T47D (cell line): ENCODE data around the gene INSRR.
A peak's percentile ranks its signal among the peaks of the same experiment; 100 is the strongest.

Experiments
- DNase-seq, 2 experiments: peaks; one replicate each; pipeline versions ENCODE4 v3.0.0 to v3.0.0-alpha.2; 2011 to 2012; ENCODE audit warnings: low read depth in 1 of 2, low spot score in 1 of 2
- JUND ChIP-seq: IDR thresholded peaks from 2 replicates; pipeline ENCODE4 v1.6.1; 2012; ENCODE audit warnings: low read depth
- in situ Hi-C: cut with HindIII; loops from 2 replicates; pipeline ENCODE4 v1.10.0; 2016; ENCODE audit warnings: low sequenced_read_pairs, low pct_unique_long_range_greater_than_20kb

The INSRR gene

DNA sequence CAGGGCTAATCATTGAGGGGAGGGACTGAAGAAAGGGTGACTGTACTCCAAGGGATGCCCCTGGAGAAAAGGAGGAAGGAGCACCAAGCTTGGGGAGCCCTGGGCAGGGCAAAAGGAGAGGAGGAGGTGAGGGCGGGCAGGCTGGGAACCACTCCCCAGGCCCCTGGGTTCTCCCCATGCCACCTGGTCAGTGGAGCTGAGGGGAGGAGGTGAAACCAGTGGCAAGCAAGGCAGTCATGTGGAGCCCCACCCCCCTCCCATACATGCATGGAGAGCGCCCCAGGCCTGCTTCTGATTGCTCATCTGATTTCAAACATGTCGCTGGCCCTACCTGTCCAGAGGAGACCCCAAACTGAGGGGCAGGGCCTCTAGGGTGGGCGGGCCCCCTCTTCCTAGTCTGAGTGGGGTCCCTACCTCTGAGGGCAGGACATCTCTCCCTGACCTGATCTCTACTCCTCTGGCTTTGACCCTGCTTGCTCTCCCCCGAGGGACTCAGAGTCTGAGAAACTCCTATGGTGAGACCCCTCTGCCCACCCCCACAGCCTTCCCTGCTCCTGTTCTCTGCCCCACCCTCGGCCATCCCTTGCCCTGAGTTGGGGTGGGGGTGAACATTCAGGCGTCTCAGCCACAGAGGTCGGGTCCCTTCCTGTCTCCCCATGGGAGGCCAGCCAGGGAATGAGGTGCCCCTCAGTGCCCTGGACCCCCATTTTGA lies 18.6 kb downstream of the INSRR start:
- no peak for TF ChIP-seq JUND
- in situ Hi-C loops: no loop called here
- no peak for DNase-seq

DNA sequence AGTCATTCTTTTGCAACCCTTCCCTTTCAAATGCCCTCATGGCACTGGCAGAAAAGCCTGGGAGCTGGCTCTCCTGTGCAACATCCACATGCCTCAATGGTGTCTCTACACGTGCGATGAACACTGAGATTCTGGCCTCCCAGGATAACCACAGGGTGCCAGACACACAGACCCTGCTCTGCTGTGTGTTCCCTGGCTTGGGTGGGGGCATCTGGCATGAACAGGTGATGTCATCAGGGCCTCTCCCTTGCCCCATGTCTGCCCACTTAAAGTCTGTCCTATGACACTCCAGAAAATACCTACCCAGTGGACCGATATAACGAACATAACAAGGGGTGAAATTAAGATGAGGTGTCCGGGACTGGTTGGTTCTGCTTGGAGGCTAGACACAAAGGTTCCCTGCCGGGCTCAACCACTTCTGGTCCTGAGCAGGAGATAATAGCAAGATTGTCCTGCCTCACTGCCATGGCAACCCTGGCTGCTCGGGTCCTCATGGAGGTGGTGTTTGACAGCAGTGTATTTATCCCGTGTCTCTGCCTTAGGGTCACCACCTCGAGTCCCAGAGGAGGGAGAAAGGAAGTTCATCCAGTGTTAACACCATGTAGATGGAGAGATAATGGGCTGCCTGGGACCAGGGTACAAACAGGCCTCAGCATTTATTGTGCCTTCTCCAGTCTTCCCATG lies 19.3 kb downstream of the INSRR start:
- in situ Hi-C loops: no loop called here
- no peak for TF ChIP-seq JUND
- no peak for DNase-seq

DNA sequence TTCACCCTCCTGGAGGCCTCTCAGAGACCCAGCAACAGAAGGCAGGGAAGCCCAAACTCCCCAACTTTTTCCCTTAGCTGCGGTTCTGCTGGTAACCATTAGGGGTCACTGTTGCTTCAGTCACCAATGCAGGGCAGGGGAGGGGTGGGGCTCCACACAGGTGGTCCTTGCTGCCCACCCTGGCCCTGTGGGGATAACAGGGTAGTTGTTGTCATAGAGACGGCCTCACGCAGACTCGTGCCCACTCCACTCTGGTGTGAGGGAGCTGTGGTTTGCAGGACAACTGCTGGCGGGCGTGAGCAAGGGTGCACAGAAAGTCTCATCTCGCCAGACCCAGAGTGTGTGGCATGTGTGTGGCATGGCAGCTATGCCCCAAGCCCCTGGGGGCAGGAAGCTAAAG lies 19.9 kb downstream of the INSRR start:
- DNase-seq: peak in 1 of 2 experiments; percentile 41
- in situ Hi-C loops: no loop called here
- TF ChIP-seq JUND: no peak

DNA sequence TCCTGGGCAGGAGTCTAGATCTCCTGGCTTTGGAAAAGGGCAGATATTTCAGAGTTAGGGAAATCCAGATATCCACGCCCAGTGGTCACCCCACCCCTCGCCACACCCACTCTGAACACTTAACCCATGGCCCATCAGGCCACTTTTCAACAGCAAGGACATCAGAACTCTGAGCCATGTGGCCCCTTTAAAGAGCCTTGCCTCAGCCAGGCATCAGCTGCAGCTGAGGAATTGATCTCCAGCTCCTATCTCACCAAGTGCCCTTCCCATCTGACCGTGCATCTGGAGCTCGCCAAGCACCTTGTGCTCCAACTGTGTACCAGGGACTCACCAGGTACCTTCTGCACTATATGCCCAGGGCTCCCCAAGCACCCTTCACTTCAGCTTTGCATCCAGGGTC lies 22.0 kb downstream of the INSRR start:
- no peak for TF ChIP-seq JUND
- DNase-seq: no peak
- in situ Hi-C loops: no loop called here

DNA sequence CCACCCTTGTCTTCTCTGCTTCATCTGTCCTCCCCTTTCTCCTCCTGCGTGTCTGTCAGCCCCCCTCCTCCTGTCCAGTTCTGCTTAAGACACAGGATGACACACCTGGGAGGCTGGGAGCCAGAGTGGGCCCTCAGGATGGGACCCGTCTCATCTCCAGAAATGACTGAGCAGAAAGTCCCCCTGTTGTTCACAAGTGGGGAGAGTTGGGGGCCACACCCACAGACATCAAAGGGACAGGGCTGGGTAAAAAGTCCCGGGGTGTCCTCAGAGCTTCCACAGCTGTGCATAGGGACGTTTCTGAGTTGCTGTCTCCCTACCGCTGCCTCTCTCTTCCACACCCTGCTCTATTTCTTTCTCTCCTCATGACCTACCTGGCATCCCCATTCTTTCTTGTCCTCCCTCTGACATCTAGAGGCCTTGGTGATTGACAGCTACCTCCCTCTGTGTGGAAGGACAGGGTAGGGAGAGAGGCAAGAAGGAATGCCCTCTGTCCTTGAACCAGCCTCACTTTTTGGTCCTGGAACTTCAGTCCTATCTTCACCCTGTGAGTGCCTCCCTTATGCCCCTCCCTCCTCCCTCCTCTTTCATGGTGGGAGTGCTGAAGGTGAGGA lies 22.8 kb downstream of the INSRR start:
- DNase-seq: no peak
- no peak for TF ChIP-seq JUND
- in situ Hi-C loops: no loop called here

DNA sequence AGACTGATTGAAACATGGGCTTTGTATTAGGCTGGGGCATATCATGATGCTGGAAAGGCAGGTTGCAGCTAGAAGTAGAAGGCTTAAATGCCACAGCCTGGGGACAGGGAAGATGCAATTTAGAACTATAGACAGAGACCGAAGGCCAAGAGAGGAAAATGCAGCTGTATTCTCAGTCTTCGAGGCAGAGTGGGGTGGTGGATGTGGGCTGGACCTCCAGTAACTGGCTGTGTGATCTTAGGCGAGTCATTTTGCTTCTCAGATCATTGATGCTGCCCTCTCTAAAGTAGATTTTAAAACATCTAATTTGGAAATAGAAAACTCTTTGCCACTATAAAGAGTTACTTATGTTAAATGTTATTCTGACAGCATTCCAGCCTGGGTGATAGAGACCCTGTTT lies 24.6 kb downstream of the INSRR start:
- in situ Hi-C loops: no loop called here
- DNase-seq: no peak
- no peak for TF ChIP-seq JUND

DNA sequence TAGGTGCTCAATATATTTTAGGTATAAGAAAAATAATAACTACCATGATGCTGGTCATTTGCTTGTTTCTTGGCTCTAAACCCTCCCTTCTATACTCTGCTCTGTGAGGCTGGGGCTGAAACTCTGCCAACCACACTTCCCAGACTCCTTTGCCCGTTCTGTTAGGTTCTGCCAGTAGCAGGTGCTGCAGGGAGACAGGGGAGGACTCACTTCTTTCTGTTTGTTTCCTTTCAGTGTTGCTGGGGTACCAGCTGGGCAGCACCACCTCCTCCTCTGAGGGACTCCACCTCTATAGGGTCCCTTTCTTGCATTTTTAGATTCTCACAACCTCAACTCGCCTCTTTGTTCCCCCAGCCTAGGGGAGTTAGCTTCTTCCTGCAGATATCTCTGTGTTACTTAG lies 25.3 kb downstream of the INSRR start:
- DNase-seq: no peak
- TF ChIP-seq JUND: no peak
- in situ Hi-C loops: no loop called here

DNA sequence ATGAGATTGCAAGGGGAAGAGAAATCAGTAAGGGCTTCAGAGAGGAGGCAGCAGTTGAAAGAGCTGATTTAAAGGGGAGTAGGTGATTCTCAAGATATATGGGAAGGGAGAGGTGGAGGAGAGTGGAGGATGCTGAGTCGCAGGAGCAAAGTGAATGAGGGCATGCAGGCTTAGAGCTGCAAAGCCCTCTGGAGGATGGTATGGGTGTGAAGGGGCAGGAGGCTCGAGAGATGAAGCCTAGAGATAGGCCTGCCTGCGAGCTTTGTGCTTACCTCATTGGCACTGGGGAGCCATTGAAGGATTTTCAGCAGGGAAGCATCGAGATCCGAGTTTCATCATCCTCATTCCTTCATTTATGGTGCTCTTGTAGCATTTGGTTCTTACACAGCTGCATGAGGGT lies 26.5 kb downstream of the INSRR start:
- TF ChIP-seq JUND: no peak
- no peak for DNase-seq
- in situ Hi-C loops: no loop called here

DNA sequence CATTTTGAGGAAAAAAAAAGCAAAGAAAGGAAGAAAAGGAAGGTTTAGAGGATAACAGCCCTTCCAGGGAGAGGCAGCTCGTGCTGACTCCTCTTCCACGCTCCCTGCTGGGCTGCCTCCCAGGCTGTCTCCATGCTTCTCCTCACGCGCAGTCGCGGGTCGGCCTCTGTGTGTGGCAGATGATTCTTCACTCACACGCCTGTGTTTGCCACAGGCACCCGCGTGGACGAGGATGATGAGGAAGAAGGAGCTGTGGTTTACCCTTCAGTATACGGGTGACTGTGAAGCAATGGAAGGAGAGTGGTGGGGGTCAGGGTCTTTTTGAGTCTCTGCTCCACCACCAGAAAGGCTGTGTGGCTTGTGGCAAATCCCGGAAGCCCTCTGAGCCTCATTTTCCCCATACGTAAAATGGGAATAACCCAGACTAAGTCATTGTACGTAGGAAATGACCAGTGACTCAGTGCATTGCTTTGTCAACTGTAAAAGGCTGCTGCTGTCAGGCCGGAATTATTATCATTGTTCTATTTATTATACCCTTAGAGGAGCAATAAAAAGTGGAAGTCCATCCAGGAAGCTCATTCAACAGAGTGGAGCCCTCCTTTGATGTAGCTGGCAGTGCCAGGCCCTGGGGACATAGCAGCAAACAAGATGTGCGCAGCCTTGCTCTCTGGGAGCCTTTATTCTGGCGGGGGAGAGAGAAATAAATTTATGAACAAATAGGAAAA lies 30.4 kb downstream of the INSRR start:
- in situ Hi-C loops: no loop called here
- TF ChIP-seq JUND: no peak
- DNase-seq: no peak

DNA sequence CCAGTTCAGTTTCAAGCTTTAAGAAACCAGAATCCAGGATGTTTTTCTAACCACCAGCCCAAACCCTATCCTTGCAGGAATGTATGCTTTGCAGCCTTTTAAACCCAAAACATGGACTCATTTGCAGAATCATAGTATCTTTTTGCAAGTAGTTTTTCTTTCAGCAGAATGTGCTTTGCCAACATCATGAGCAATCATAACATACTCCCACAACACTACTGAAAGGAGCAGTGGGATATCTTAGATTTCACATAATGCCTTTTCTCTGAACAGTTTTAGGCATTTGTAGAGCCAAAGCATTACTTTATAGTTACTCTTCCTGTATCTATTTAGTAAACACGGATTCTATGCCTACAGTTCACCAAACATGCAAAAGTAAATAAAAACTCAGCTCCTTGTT lies 32.3 kb downstream of the INSRR start:
- no peak for TF ChIP-seq JUND
- in situ Hi-C loops: no loop called here
- DNase-seq: no peak

DNA sequence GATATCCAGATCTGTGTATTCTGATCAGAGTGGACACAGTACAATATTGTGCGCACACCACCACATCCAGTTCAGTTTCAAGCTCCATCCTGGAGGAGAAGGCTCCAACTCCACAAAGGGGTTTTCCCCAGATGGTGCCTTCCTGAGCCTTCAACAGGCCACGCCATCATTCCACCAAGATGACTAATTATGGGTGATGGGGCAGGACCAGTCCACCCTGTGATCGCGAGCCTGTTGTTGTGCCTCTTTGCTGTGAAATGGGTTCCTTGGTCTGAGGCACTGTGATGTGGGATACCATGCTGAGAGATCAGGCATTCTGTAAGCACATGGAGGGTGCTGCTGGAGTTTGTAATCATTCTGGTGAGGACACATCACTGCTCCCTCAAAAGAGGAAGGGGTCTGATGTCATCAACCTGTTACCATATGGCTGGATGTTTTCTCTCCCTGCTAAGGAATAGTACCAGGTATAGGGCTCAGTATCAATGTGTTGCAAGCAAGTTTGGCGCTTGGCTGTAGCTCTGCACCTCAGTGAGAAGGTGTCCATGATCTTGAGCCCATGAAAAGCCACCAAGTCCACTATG lies 35.6 kb downstream of the INSRR start:
- in situ Hi-C loops: no loop called here
- no peak for DNase-seq
- no peak for TF ChIP-seq JUND

DNA sequence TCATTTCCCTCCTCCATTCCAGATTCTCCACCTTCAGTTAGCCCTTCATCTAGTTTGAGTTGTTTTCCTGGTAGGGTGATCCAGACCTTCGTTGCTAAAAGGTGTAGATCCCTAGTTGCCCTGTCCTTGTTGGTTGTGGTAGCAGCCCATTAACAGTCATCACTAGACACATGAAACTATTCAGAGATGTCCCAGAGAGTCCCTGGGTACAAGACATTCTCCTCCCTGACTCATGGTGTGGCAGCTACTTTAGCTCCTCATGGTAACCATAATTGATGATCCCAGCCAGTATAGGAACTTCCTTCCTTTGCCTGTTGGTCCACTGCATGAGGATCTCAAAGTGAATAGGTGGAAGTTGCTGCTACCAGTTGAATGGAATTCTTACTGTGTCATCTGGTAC lies 36.2 kb downstream of the INSRR start:
- no peak for TF ChIP-seq JUND
- in situ Hi-C loops: no loop called here
- DNase-seq: no peak
